ENCODE results near the gene SERPINB1.

GRCh38 chr6:2810092-2810671 is 31.5 kb downstream of the SERPINB1 start:
- no peak for TF ChIP-seq ZNF253 (CRISPR knock-in tag; conservative IDR thresholded peaks at IDR 0.05)
- no peak for TF ChIP-seq ZBTB17 (CRISPR knock-in tag; IDR thresholded peaks at IDR 0.05)
- TF ChIP-seq ZNF740 (CRISPR knock-in tag; IDR thresholded peaks at IDR 0.05): no peak
- no peak for TF ChIP-seq ZNF740 (tag; IDR thresholded peaks at IDR 0.05)
- no peak for TF ChIP-seq EZH2 (IDR thresholded peaks at IDR 0.05; ENCODE audit: borderline replicate concordance, low read depth, low read length)
- TF ChIP-seq ATF3 (IDR thresholded peaks at IDR 0.05): no peak
- no peak for TF ChIP-seq ATF3 (CRISPR knock-in tag; conservative IDR thresholded peaks at IDR 0.05)
- TF ChIP-seq, protein P1, sequence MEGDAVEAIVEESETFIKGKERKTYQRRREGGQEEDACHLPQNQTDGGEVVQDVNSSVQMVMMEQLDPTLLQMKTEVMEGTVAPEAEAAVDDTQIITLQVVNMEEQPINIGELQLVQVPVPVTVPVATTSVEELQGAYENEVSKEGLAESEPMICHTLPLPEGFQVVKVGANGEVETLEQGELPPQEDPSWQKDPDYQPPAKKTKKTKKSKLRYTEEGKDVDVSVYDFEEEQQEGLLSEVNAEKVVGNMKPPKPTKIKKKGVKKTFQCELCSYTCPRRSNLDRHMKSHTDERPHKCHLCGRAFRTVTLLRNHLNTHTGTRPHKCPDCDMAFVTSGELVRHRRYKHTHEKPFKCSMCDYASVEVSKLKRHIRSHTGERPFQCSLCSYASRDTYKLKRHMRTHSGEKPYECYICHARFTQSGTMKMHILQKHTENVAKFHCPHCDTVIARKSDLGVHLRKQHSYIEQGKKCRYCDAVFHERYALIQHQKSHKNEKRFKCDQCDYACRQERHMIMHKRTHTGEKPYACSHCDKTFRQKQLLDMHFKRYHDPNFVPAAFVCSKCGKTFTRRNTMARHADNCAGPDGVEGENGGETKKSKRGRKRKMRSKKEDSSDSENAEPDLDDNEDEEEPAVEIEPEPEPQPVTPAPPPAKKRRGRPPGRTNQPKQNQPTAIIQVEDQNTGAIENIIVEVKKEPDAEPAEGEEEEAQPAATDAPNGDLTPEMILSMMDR (IDR thresholded peaks at IDR 0.05 in 2 of 3, conservative IDR thresholded peaks at IDR 0.05 in 1 of 3; ENCODE audit: insufficient read depth in 2 of 3, low read depth in 1 of 3, low read length in 3 of 3): no peak
- no peak for TF ChIP-seq FUS (optimal IDR thresholded peaks at IDR 0.05; ENCODE audit: low read depth, low read length)
- no peak for TF ChIP-seq MAFF (IDR thresholded peaks at IDR 0.05; ENCODE audit: low read length)
- TF ChIP-seq ZC3H11A (IDR thresholded peaks at IDR 0.05; ENCODE audit: low read depth, low read length): no peak
- TF ChIP-seq FOXJ3 (CRISPR knock-in tag; IDR thresholded peaks at IDR 0.05): no peak
- peak; percentile 62; the same call in 1 of the 2 replicates for TF ChIP-seq CEBPB (tag; IDR thresholded peaks at IDR 0.05)
